GM12864 (cell line): ENCODE measurements around the gene SPTBN5.

Experiments used
- DNase-seq: peaks from one replicate; pipeline ENCODE4 v3.0.0-alpha.2; 2011; ENCODE audit warnings: low read depth
- H3K4me3 ChIP-seq: 2 replicates; pipeline ENCODE4 v1.5.1; 2011; ENCODE audit warnings: mild to moderate bottlenecking, low read depth, low read length, control low read depth
- CTCF ChIP-seq: IDR thresholded peaks from 2 replicates; pipeline ENCODE4 v1.5.1; 2011; ENCODE audit warnings: low read depth, mild to moderate bottlenecking, moderate library complexity, low read length, control low read depth, inconsistent platforms; ENCODE audit errors: missing control alignments

SPTBN5 gene

GRCh38 chr15:41932511-41933289, 38.8 kb upstream of the SPTBN5 start:
- no peak for DNase-seq
- no peak overlapping the region for H3K4me3 ChIP-seq
- no peak for TF ChIP-seq CTCF

- no peak overlapping the region for H3K4me3 ChIP-seq
- no peak for DNase-seq
- TF ChIP-seq CTCF = no peak
These were observed 38.2 kb upstream of the SPTBN5 start for GRCh38 chr15:41932101-41932500.

- no peak for DNase-seq
- no peak for TF ChIP-seq CTCF
- H3K4me3 ChIP-seq = no peak overlapping the region
These were observed 37.0 kb upstream of the SPTBN5 start for GRCh38 chr15:41930867-41931222.

- no peak for TF ChIP-seq CTCF
- H3K4me3 ChIP-seq = no peak overlapping the region
- DNase-seq = no peak
These were observed 36.5 kb upstream of the SPTBN5 start for GRCh38 chr15:41930221-41930866.

- TF ChIP-seq CTCF = no peak
- no peak overlapping the region for H3K4me3 ChIP-seq
- DNase-seq = no peak
These were observed 35.1 kb upstream of the SPTBN5 start for GRCh38 chr15:41928637-41929620.

GRCh38 chr15:41928100-41928499, 34.2 kb upstream of the SPTBN5 start:
- DNase-seq = no peak
- H3K4me3 ChIP-seq = no peak overlapping the region

More at GRCh38 chr15:41928100-41928499, 34.2 kb upstream of the SPTBN5 start:
- TF ChIP-seq CTCF = no peak
